ENCODE results near the gene SHF. TPM values are rescaled to one million over a fixed set of nuclear protein-coding genes. Genes with fewer than 3 reads are reported as not detected.

Gene SHF
- total RNA-seq, 1 experiment from 2014 or later = 0.44 TPM

- Mint-ChIP-seq H3K27ac (ENCODE audit: low read depth, unreplicated experiment) (no peak overlapping the region), H3K9me3 (ENCODE audit: unreplicated experiment) (no peaks in the 10 kb centered on the region), H3K27me3 (ENCODE audit: insufficient read depth, unreplicated experiment) (peaks cover 27% of the 10 kb centered on the region), H3K36me3 (ENCODE audit: insufficient read depth, unreplicated experiment) (no peaks in the 10 kb centered on the region), H3K4me1 (ENCODE audit: insufficient read depth, unreplicated experiment) (no peaks in the 10 kb centered on the region), H3K4me3 (ENCODE audit: unreplicated experiment) (no peak overlapping the region)
- no peak for TF ChIP-seq CTCF (IDR thresholded peaks at IDR 0.05; ENCODE audit: unreplicated experiment)
- BruUV-seq (replicated peaks) = no TSS peak
- intact Hi-C loops (cut with micrococcal nuclease) = no loop called here
- ChIA-PET CTCF (interaction anchor here (0.6 to 1.1 kb wide), 3 partner anchors 19 to 62 kb away, joined by 3 to 5 read pairs (median 4); no protein-coding TSS in a partner anchor), POLR2A (no interaction called here)
- DNase-seq (ENCODE audit: unreplicated experiment) = no peak
Observed at GRCh38 chr15:45224621-45225217, 37.0 kb upstream of the SHF start.

- peaks cover 27% of the 10 kb centered on the region for H3K27me3 Mint-ChIP-seq (ENCODE audit: insufficient read depth, unreplicated experiment)
- ChIA-PET POLR2A (interaction anchor here (0.6 to 0.7 kb wide), 2 partner anchors 163 to 363 kb away, joined by 3 to 5 read pairs; no protein-coding TSS in a partner anchor), CTCF (interaction anchor here (0.6 to 1.0 kb wide), 2 partner anchors 17 to 598 kb away, joined by 3 to 5 read pairs; no protein-coding TSS in a partner anchor)
- no peak overlapping the region for H3K27ac Mint-ChIP-seq (ENCODE audit: low read depth, unreplicated experiment)
- no TSS peak for BruUV-seq (replicated peaks)
- TF ChIP-seq CTCF (IDR thresholded peaks at IDR 0.05; ENCODE audit: unreplicated experiment) = no peak
- intact Hi-C loops (cut with micrococcal nuclease) = no loop called here
- H3K4me1 Mint-ChIP-seq (ENCODE audit: insufficient read depth, unreplicated experiment) = no peaks in the 10 kb centered on the region
- no peak overlapping the region for H3K4me3 Mint-ChIP-seq (ENCODE audit: unreplicated experiment)
- no peaks in the 10 kb centered on the region for H3K36me3 Mint-ChIP-seq (ENCODE audit: insufficient read depth, unreplicated experiment)
- DNase-seq (ENCODE audit: unreplicated experiment) = no peak
- H3K9me3 Mint-ChIP-seq (ENCODE audit: unreplicated experiment) = no peaks in the 10 kb centered on the region
Observed at GRCh38 chr15:45221967-45222366, 34.2 kb upstream of the SHF start.

- H3K27me3 Mint-ChIP-seq (ENCODE audit: insufficient read depth, unreplicated experiment) = peaks cover 27% of the 10 kb centered on the region
- no peak overlapping the region for H3K27ac Mint-ChIP-seq (ENCODE audit: low read depth, unreplicated experiment)
- intact Hi-C loops (cut with micrococcal nuclease) = no loop called here
- ChIA-PET POLR2A (interaction anchor here (0.7 kb wide), 1 partner anchor 162 kb away, joined by 3 read pairs; no protein-coding TSS in a partner anchor), CTCF (interaction anchor here (0.6 to 1.0 kb wide), 3 partner anchors 16 to 597 kb away, joined by 3 to 6 read pairs (median 5); no protein-coding TSS in a partner anchor)
- TF ChIP-seq CTCF (IDR thresholded peaks at IDR 0.05; ENCODE audit: unreplicated experiment) = no peak
- no peaks in the 10 kb centered on the region for H3K9me3 Mint-ChIP-seq (ENCODE audit: unreplicated experiment)
- no peak for DNase-seq (ENCODE audit: unreplicated experiment)
- H3K4me1 Mint-ChIP-seq (ENCODE audit: insufficient read depth, unreplicated experiment) = no peaks in the 10 kb centered on the region
- no peak overlapping the region for H3K4me3 Mint-ChIP-seq (ENCODE audit: unreplicated experiment)
- BruUV-seq (replicated peaks) = no TSS peak
- H3K36me3 Mint-ChIP-seq (ENCODE audit: insufficient read depth, unreplicated experiment) = no peaks in the 10 kb centered on the region
Observed at GRCh38 chr15:45221053-45221599, 33.4 kb upstream of the SHF start.

GRCh38 chr15:45212493-45212892 is 24.7 kb upstream of the SHF start:
- intact Hi-C loops (cut with micrococcal nuclease) = no loop called here
- BruUV-seq (replicated peaks) = no TSS peak
- Mint-ChIP-seq H3K27me3 (ENCODE audit: insufficient read depth, unreplicated experiment) (peaks cover 11% of the 10 kb centered on the region), H3K27ac (ENCODE audit: low read depth, unreplicated experiment) (no peak overlapping the region), H3K4me1 (ENCODE audit: insufficient read depth, unreplicated experiment) (no peaks in the 10 kb centered on the region), H3K4me3 (ENCODE audit: unreplicated experiment) (no peak overlapping the region), H3K36me3 (ENCODE audit: insufficient read depth, unreplicated experiment) (no peaks in the 10 kb centered on the region), H3K9me3 (ENCODE audit: unreplicated experiment) (no peaks in the 10 kb centered on the region)
- TF ChIP-seq CTCF (IDR thresholded peaks at IDR 0.05; ENCODE audit: unreplicated experiment) = no peak
- ChIA-PET CTCF (interaction anchor here (0.6 to 1.0 kb wide), 7 partner anchors 8 to 244 kb away, joined by 3 to 6 read pairs (median 4); no protein-coding TSS in a partner anchor), POLR2A (interaction anchor here (0.8 kb wide), 1 partner anchor 11 kb away, joined by 3 read pairs; no protein-coding TSS in a partner anchor)
- no peak for DNase-seq (ENCODE audit: unreplicated experiment)

All from MCF 10A (cell line).